Pancreas (tissue), 10 donors: Measurements from ENCODE around the gene SLC16A1. TPM values are rescaled to one million over a fixed set of nuclear protein-coding genes. Genes with fewer than 3 reads are reported as not detected.

ENCODE experiments used
- ATAC-seq, 4 donors: fragments of 200-7000 bp; cut with Tn5 transposase; one replicate each; pipeline versions ENCODE4 v1.8.0 to v1.9.1; 2020; ENCODE audit warnings: mild to moderate bottlenecking in 4 of 4, moderate library complexity in 4 of 4
- DNase-seq, 6 donors: peaks; one replicate each; pipeline ENCODE4 v3.0.0-alpha.2; 2020
- FAIRE-seq: peaks from 2 replicates; lab custom pipeline; 2012; peaks lifted over from hg19 to GRCh38; lab: Jason Lieb, UNC
- H3K27ac ChIP-seq, 4 donors: fragments of 200-600 bp; sonication (generic); 1 replicate in 3 of 4; 2 replicates in 1 of 4; pipeline versions ENCODE4 v1.5.0 to v1.8.0; 2020
- H3K27me3 ChIP-seq, 4 donors: fragments of 200-600 bp; one replicate each; pipeline ENCODE4 v1.8.0; 2021
- H3K36me3 ChIP-seq, 3 donors: fragments of 200-600 bp; sonication (generic) in 1 of 3; one replicate each; pipeline versions ENCODE4 v1.5.0 to v1.8.0; 2020 to 2021
- H3K4me1 ChIP-seq, 3 donors: fragments of 200-600 bp; one replicate each; pipeline ENCODE4 v1.8.0; 2021
- H3K4me3 ChIP-seq, 4 donors: fragments of 200-600 bp; sonication (generic) in 2 of 4; one replicate each; pipeline versions ENCODE4 v1.5.0 to v1.8.0; 2020 to 2021
- H3K9me3 ChIP-seq, 4 donors: fragments of 200-600 bp; one replicate each; pipeline ENCODE4 v1.8.0; 2021
- CTCF ChIP-seq, 4 donors: fragments of 200-600 bp; sonication (generic) in 3 of 4; IDR thresholded peaks; one replicate each; pipeline versions ENCODE4 v1.5.0 to v1.8.0; 2021; ENCODE audit warnings: antibody characterized with exemption in 4 of 4
- WGBS, 2 donors: extraction: QIAGEN DNeasy Blood & Tissue Kit; methylation state at CpG; one replicate each; pipeline ENCODE4 v1.1.7; 2013; 5-methylcytosine and 5-hydroxymethylcytosine counted together
- intact Hi-C, 3 donors: fragments of 100-400 bp; cut with DNase I; formaldehyde crosslinking; loops; one replicate each; pipeline versions ENCODE4 v1.11.1 to v1.14.2; 2022
- polyA plus RNA-seq, 2 donors: library from polyadenylated mRNA; stranded (reverse); fragments of 200-250 nt; gene quantifications; one replicate each; pipeline ENCODE4 v1.2.3, GENCODE V29; 2013
- total RNA-seq, 6 donors: library from RNA; stranded (reverse); fragmentation: NEBNext Ultra II Directional in 4 of 6; extraction: Animal tissue kit (Norgen Biotek cat#: 25700) in 4 of 6; gene quantifications; one replicate each; pipeline versions ENCODE4 v1.2.1 to v1.2.4, GENCODE V29; 2021 to 2023
- donor health status: healthy with polysubstance abuse.
- donor health status: DM: no; HTN: no; CAD: no; lungs with moderate emphysema.
- donor health status: DM: no; HTN: no; CAD: no.
- donor health status: control.
- donor health status: control.
- donor health status: Bipolar disorder and iron deficiency.
- donor health status: DM: yes; HTN: yes; CAD: no.
- donor health status: DM: no; HTN: no; CAD: no.
- donor health status: DM: no; HTN: no; CAD: no.
- donor health status: DM: yes; HTN: yes; CAD: no.

The SLC16A1 gene
- total and polyA plus RNA-seq, 8 donors = 0.42 to 5.2 (median 2.1) TPM

GRCh38 chr1:112879834-112880233 is 76.2 kb downstream of the SLC16A1 start:
- Histone ChIP-seq H3K36me3 (no peaks in the 10 kb centered on the region), H3K4me1 (no peaks in the 10 kb centered on the region), H3K9me3 (no peaks in the 10 kb centered on the region), H3K27ac (no peak overlapping the region), H3K4me3 (no peak overlapping the region), H3K27me3 (no peaks in the 10 kb centered on the region)
- intact Hi-C loops = loop anchor here (5.0 to 10.0 kb wide), 2 partner anchors 162 to 165 kb away; no protein-coding TSS in a partner anchor
- ATAC-seq (no peak), DNase-seq (no peak), FAIRE-seq (no peak)
- WGBS, 2 donors = 72 to 73% methylated on average over 3 of the region's 3 CpGs
- no peak for TF ChIP-seq CTCF (IDR thresholded peaks at IDR 0.05)

GRCh38 chr1:112878321-112878720 is 77.7 kb downstream of the SLC16A1 start:
- intact Hi-C loops = loop anchor here in 1 of 3 donors (10.0 kb wide), 1 partner anchor 166 kb away; no protein-coding TSS in a partner anchor
- Histone ChIP-seq H3K27ac (no peak overlapping the region), H3K9me3 (no peaks in the 10 kb centered on the region), H3K4me3 (no peak overlapping the region), H3K4me1 (no peaks in the 10 kb centered on the region), H3K27me3 (no peaks in the 10 kb centered on the region), H3K36me3 (no peaks in the 10 kb centered on the region)
- ATAC-seq = no peak
- TF ChIP-seq CTCF (IDR thresholded peaks at IDR 0.05) = no peak
- no peak for DNase-seq
- 34 to 46% methylated on average over 9 of the region's 9 CpGs for WGBS, 2 donors
- no peak for FAIRE-seq

- WGBS, 2 donors = 40 to 44% methylated on average over 2 of the region's 2 CpGs
- no peaks in the 10 kb centered on the region for H3K36me3 ChIP-seq
- no peak for TF ChIP-seq CTCF (IDR thresholded peaks at IDR 0.05)
- no peak overlapping the region for H3K4me3 ChIP-seq
- no peaks in the 10 kb centered on the region for H3K4me1 ChIP-seq
- H3K9me3 ChIP-seq = no peaks in the 10 kb centered on the region
- no peak for ATAC-seq
- FAIRE-seq = no peak
- H3K27ac ChIP-seq = no peak overlapping the region
- no peak for DNase-seq
- intact Hi-C loops = loop anchor here in 1 of 3 donors (10.0 kb wide), 1 partner anchor 167 kb away; no protein-coding TSS in a partner anchor
- H3K27me3 ChIP-seq = no peaks in the 10 kb centered on the region
These were observed 78.2 kb downstream of the SLC16A1 start for GRCh38 chr1:112877750-112878149.

GRCh38 chr1:112876315-112876714 is 79.7 kb downstream of the SLC16A1 start:
- intact Hi-C loops = loop anchor here in 1 of 3 donors (10.0 kb wide), 1 partner anchor 168 kb away; no protein-coding TSS in a partner anchor
- no peaks in the 10 kb centered on the region for H3K36me3 ChIP-seq
- ATAC-seq (no peak), DNase-seq (no peak), FAIRE-seq (no peak)
- no peak overlapping the region for H3K4me3 ChIP-seq
- TF ChIP-seq CTCF (IDR thresholded peaks at IDR 0.05) = no peak
- H3K9me3 ChIP-seq = no peaks in the 10 kb centered on the region
- no peak overlapping the region for H3K27ac ChIP-seq
- H3K4me1 ChIP-seq = no peaks in the 10 kb centered on the region
- H3K27me3 ChIP-seq = no peaks in the 10 kb centered on the region
- 51 to 59% methylated on average over 2 of the region's 2 CpGs for WGBS, 2 donors

GRCh38 chr1:112872551-112872962 is 83.4 kb downstream of the SLC16A1 start:
- ATAC-seq = no peak
- no peak for DNase-seq
- H3K4me3 ChIP-seq = no peak overlapping the region
- WGBS, 2 donors = 97 to 100% methylated on average over 1 of the region's 1 CpG
- FAIRE-seq = no peak
- no peaks in the 10 kb centered on the region for H3K9me3 ChIP-seq
- H3K36me3 ChIP-seq = no peaks in the 10 kb centered on the region
- H3K27me3 ChIP-seq = no peaks in the 10 kb centered on the region
- H3K27ac ChIP-seq = no peak overlapping the region
- TF ChIP-seq CTCF (IDR thresholded peaks at IDR 0.05) = no peak
- no peaks in the 10 kb centered on the region for H3K4me1 ChIP-seq
- intact Hi-C loops = loop anchor here in 1 of 3 donors (10.0 kb wide), 1 partner anchor 172 kb away; no protein-coding TSS in a partner anchor
